Panc1 (cell line): Measurements from ENCODE around the gene MKKS.

Experiments
- POLR2AphosphoS5 ChIP-seq: IDR thresholded peaks from 2 replicates; pipeline ENCODE4 v1.6.1; 2012; ENCODE audit warnings: mild to moderate bottlenecking, low read depth, low read length, moderate library complexity
- TF ChIP-seq, protein P1 (sequence below), 2 experiments: IDR thresholded peaks; 2 replicates each; pipeline ENCODE4 v1.6.1; 2011 to 2012; ENCODE audit warnings: low read depth in 2 of 2, control low read depth in 1 of 2, low read length in 1 of 2, mild to moderate bottlenecking in 1 of 2, moderate library complexity in 1 of 2; ENCODE audit not compliant: insufficient read depth in 1 of 2

DNA sequence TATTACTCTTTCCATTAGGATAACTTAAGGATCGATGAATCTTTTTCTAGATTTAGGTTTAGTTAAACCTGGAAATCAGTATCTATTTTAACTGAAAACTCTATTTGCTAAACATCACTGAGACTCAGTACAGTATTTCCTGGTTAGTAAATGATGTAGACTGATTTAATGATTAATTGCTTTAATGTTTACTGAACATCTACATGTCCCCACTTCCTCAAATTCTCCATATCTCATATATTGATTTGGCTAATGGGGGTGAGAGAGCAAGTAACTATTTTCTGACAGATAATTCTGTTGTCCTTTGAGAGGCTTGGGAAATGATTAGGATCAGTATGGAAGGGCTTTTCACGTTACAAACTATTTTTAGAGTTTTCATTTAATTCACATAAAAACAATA, 10.3 kb downstream of the MKKS start:
- TF ChIP-seq, protein P1, sequence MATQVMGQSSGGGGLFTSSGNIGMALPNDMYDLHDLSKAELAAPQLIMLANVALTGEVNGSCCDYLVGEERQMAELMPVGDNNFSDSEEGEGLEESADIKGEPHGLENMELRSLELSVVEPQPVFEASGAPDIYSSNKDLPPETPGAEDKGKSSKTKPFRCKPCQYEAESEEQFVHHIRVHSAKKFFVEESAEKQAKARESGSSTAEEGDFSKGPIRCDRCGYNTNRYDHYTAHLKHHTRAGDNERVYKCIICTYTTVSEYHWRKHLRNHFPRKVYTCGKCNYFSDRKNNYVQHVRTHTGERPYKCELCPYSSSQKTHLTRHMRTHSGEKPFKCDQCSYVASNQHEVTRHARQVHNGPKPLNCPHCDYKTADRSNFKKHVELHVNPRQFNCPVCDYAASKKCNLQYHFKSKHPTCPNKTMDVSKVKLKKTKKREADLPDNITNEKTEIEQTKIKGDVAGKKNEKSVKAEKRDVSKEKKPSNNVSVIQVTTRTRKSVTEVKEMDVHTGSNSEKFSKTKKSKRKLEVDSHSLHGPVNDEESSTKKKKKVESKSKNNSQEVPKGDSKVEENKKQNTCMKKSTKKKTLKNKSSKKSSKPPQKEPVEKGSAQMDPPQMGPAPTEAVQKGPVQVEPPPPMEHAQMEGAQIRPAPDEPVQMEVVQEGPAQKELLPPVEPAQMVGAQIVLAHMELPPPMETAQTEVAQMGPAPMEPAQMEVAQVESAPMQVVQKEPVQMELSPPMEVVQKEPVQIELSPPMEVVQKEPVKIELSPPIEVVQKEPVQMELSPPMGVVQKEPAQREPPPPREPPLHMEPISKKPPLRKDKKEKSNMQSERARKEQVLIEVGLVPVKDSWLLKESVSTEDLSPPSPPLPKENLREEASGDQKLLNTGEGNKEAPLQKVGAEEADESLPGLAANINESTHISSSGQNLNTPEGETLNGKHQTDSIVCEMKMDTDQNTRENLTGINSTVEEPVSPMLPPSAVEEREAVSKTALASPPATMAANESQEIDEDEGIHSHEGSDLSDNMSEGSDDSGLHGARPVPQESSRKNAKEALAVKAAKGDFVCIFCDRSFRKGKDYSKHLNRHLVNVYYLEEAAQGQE (IDR thresholded peaks at IDR 0.05; ENCODE audit: insufficient read depth in 1 of 2, low read depth in 2 of 2, low read length in 1 of 2), result no peak
- no peak for TF ChIP-seq POLR2AphosphoS5
